ENCODE data around the gene CFAP221. TPM values are rescaled to one million over a fixed set of nuclear protein-coding genes. Genes with fewer than 3 reads are reported as not detected.

The CFAP221 gene
- total and polyA plus RNA-seq, 10 of the 15 experiments (the other 5 are each of a cell fraction or from before 2014, with no cell fraction given) = not detected

- WGBS (ENCODE audit: insufficient coverage, insufficient replicate concordance, low lambda C conversion rate, missing lambda C conversion rate) = 0% methylated on average over 1 of the region's 1 CpG
- no peak overlapping the region for H2AFZ ChIP-seq (ENCODE audit: control insufficient read depth, low read depth, low read length)
- TF ChIP-seq MEF2A (IDR thresholded peaks at IDR 0.05; ENCODE audit: insufficient read depth, low read depth, low read length) = no peak
- TF ChIP-seq TAF1 (IDR thresholded peaks at IDR 0.05; ENCODE audit: borderline replicate concordance, low read depth, low read length) = no peak
- TF ChIP-seq, protein P1, sequence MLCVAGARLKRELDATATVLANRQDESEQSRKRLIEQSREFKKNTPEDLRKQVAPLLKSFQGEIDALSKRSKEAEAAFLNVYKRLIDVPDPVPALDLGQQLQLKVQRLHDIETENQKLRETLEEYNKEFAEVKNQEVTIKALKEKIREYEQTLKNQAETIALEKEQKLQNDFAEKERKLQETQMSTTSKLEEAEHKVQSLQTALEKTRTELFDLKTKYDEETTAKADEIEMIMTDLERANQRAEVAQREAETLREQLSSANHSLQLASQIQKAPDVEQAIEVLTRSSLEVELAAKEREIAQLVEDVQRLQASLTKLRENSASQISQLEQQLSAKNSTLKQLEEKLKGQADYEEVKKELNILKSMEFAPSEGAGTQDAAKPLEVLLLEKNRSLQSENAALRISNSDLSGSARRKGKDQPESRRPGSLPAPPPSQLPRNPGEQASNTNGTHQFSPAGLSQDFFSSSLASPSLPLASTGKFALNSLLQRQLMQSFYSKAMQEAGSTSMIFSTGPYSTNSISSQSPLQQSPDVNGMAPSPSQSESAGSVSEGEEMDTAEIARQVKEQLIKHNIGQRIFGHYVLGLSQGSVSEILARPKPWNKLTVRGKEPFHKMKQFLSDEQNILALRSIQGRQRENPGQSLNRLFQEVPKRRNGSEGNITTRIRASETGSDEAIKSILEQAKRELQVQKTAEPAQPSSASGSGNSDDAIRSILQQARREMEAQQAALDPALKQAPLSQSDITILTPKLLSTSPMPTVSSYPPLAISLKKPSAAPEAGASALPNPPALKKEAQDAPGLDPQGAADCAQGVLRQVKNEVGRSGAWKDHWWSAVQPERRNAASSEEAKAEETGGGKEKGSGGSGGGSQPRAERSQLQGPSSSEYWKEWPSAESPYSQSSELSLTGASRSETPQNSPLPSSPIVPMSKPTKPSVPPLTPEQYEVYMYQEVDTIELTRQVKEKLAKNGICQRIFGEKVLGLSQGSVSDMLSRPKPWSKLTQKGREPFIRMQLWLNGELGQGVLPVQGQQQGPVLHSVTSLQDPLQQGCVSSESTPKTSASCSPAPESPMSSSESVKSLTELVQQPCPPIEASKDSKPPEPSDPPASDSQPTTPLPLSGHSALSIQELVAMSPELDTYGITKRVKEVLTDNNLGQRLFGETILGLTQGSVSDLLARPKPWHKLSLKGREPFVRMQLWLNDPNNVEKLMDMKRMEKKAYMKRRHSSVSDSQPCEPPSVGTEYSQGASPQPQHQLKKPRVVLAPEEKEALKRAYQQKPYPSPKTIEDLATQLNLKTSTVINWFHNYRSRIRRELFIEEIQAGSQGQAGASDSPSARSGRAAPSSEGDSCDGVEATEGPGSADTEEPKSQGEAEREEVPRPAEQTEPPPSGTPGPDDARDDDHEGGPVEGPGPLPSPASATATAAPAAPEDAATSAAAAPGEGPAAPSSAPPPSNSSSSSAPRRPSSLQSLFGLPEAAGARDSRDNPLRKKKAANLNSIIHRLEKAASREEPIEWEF (IDR thresholded peaks at IDR 0.05; ENCODE audit: insufficient replicate concordance, low read depth, low read length) = no peak
- no peak for TF ChIP-seq ZBTB40 (IDR thresholded peaks at IDR 0.05; ENCODE audit: borderline replicate concordance)
- ChIA-PET SMC1A (ENCODE audit: uncharacterized antibody, unreplicated experiment) (interaction anchor here (1.3 kb wide), 1 partner anchor 10 kb away, joined by 4 read pairs; no protein-coding TSS in a partner anchor), POLR2A (no interaction called here), CTCF (interaction anchor here (1.3 to 1.7 kb wide), 2 partner anchors 10 to 11 kb away, joined by 4 to 6 read pairs; no protein-coding TSS in a partner anchor), RAD21 (ENCODE audit: unreplicated experiment) (no interaction called here)
- DNase-seq (ENCODE audit: low read depth, low spot score) (no peak), FAIRE-seq (no peak), ATAC-seq (no peak)
- peaks cover 0 to 5% of the 10 kb centered on the region in 2 experiments; a peak in 2 of 4 replicates for H3K27me3 ChIP-seq (replicated peaks in 1 of 2; ENCODE audit: control insufficient read depth in 2 of 2, insufficient read depth in 2 of 2, low read length in 1 of 2)
- H4K20me1 ChIP-seq (ENCODE audit: control insufficient read depth, insufficient read depth) = no peaks in the 10 kb centered on the region; the same call in 1 of the 2 replicates
- H3K4me1 ChIP-seq (ENCODE audit: control insufficient read depth, insufficient read depth, low read length) = peaks cover 4% of the 10 kb centered on the region
- H3K9ac ChIP-seq (ENCODE audit: control insufficient read depth, insufficient read depth, low read length) = no peak overlapping the region
- H3K4me3 ChIP-seq = no peak overlapping the region
- H3K9me3 ChIP-seq (replicated peaks; ENCODE audit: control insufficient read depth, insufficient read depth, low read length) = no peaks in the 10 kb centered on the region; the same call in 1 of the 3 replicates
- intact Hi-C loops (cut with micrococcal nuclease; ENCODE audit: unreplicated experiment) = no loop called here
- no peaks in the 10 kb centered on the region for H3K36me3 ChIP-seq (ENCODE audit: control insufficient read depth in 2 of 2, insufficient read depth in 2 of 2, low read length in 1 of 2)
- H3K4me2 ChIP-seq (ENCODE audit: control insufficient read depth, insufficient read depth) = no peak overlapping the region
- no TSS peak for BruUV-seq (replicated peaks)
- no peaks in the 10 kb centered on the region for H3K79me2 ChIP-seq (ENCODE audit: control insufficient read depth, insufficient read depth, low read length)
- H3K27ac ChIP-seq (ENCODE audit: control insufficient read depth, insufficient read depth) = no peak overlapping the region
- in situ Hi-C loops (cut with MboI) = no loop called here
These were observed 31.2 kb downstream of the CFAP221 start for GRCh38 chr2:119575439-119575838.
